Measurements from ENCODE around the gene HTR3C.

DNA sequence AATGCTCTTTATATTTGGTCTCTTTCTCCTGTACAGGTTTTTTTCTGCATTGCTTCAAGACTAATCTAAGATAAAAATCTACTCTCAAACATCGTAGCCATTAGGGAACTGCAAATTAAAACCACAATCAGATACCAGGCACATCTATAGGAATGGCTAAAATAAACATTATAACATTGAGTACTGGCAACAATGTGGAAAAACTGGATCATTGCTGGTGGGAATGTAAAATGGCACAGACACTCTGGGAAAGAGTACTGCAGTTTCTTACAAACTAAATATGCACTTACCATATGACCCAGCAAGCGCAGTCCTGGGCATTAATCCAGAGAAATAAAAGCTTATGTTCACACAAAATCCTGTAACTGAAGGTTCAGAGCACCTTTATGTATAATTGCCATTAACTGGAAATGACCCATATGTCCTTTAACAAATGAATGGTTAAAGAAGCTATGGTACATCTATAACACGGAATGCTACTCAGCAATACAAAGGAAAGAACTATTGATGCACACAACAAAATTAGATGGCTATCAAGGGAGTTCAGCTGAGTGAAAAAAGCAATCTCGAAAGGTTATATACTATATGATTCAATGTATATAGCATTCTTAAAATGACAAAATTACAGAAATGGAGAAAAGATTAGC, 41.5 kb upstream of the HTR3C start:
- TF ChIP-seq POLR2A (IDR thresholded peaks at IDR 0.05) (no peak), POLR2AphosphoS5 (IDR thresholded peaks at IDR 0.05) (no peak), EP300 (IDR thresholded peaks at IDR 0.05; ENCODE audit: low read depth) (no peak)
- TF ChIP-seq, protein P1, sequence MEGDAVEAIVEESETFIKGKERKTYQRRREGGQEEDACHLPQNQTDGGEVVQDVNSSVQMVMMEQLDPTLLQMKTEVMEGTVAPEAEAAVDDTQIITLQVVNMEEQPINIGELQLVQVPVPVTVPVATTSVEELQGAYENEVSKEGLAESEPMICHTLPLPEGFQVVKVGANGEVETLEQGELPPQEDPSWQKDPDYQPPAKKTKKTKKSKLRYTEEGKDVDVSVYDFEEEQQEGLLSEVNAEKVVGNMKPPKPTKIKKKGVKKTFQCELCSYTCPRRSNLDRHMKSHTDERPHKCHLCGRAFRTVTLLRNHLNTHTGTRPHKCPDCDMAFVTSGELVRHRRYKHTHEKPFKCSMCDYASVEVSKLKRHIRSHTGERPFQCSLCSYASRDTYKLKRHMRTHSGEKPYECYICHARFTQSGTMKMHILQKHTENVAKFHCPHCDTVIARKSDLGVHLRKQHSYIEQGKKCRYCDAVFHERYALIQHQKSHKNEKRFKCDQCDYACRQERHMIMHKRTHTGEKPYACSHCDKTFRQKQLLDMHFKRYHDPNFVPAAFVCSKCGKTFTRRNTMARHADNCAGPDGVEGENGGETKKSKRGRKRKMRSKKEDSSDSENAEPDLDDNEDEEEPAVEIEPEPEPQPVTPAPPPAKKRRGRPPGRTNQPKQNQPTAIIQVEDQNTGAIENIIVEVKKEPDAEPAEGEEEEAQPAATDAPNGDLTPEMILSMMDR (IDR thresholded peaks at IDR 0.05), result no peak

Measured in transverse colon (tissue), 4 donors.